Neural crest cell (in vitro differentiated cells): ENCODE results near the gene ABHD16A. TPM values are rescaled to one million over a fixed set of nuclear protein-coding genes. Genes with fewer than 3 reads are reported as not detected.

Source experiments
- DNase-seq: peaks from one replicate; pipeline ENCODE4 v3.0.0; 2021; ENCODE audit warnings: low read depth, mixed read lengths, low spot score
- H3K27ac Mint-ChIP-seq: one replicate; pipeline ENCODE4 v1.8.0; 2021; ENCODE audit warnings: mild to moderate bottlenecking, mixed read lengths; ENCODE audit not compliant: unreplicated experiment
- H3K27me3 Mint-ChIP-seq: 2 replicates; pipeline ENCODE4 v1.8.0; 2021; ENCODE audit warnings: low read depth, mild to moderate bottlenecking, mixed read lengths
- H3K36me3 Mint-ChIP-seq: 2 replicates; pipeline ENCODE4 v1.8.0; 2021; ENCODE audit warnings: low read depth, mild to moderate bottlenecking, mixed read lengths
- H3K4me1 Mint-ChIP-seq: 2 replicates; pipeline ENCODE4 v1.8.0; 2021; ENCODE audit warnings: mixed read lengths
- H3K4me3 Mint-ChIP-seq: one replicate; pipeline ENCODE4 v1.8.0; 2021; ENCODE audit warnings: mild to moderate bottlenecking, mixed read lengths
- H3K9me3 Mint-ChIP-seq: 2 replicates; pipeline ENCODE4 v1.8.0; 2021; ENCODE audit warnings: mixed read lengths
- CTCF ChIP-seq: fragments of 200-600 bp; sonication (generic); conservative IDR thresholded peaks from 2 replicates; pipeline ENCODE4 v1.5.0; 2021; ENCODE audit warnings: antibody characterized with exemption, mild to moderate bottlenecking
- total RNA-seq: library from RNA; stranded (reverse); gene quantifications from 2 replicates; pipeline ENCODE4 v1.2.1, GENCODE V29; 2021

The ABHD16A gene
- total RNA-seq, 1 donor from 2014 or later, result 73.6 TPM

DNA sequence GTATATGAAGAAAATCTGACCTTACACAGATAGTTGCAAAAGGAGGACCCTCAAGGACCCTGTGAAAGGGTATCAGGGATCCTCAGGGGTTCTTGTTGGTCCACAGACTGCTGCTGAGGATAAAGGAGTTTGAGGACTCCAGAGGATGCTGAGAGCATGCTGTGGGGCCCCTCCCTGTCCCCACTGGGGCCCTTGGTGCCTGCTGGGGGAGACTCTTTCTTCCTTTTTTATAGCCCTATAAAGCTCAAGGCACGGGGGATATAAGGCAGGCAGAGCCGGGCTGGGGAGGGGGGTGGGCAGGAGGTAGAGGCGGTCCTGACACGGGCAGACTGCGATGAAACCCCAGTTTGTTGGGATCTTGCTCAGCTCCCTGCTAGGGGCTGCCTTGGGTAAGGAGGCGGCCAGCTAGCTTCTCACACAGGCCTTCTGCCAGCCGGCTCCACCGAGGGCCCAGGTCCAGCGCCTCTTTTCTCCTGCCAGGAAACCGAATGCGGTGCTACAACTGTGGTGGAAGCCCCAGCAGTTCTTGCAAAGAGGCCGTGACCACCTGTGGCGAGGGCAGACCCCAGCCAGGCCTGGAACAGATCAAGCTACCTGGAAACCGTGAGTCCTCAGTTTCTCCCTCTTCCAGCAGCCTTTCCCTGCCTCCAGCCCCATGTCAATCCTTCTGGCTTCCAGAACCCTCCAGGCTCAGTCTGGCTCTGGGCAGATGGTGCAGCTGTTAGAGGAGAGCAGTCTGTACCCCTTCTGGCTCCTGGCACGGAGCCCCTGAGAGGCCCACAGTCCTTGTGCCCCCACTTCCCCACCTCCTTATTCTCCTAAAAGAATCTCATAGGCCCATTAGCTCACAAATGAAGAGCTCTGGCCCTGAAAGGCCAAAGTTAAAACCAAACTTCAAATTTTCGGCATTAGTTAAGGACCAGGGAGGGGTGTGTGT is 12.2 kb upstream of the ABHD16A start, which contains the start of gene LY6G6D:
Gene LY6G6D, plus strand, starts transcription at position 327 of the 937 bp plus-strand sequence. Its CDS starts 8 bp downstream, at position 335.
- Mint-ChIP-seq H3K4me3 (peak within 1 kb of the TSS; percentile 36), H3K27ac (peak within 1 kb of the TSS; percentile 96), H3K9me3 (no peaks in the 10 kb centered on the region), H3K4me1 (peaks cover 27% of the 10 kb centered on the region), H3K36me3 (no peaks in the 10 kb centered on the region), H3K27me3 (no peaks in the 10 kb centered on the region)
- DNase-seq, result no peak
- no peak for TF ChIP-seq CTCF

- Mint-ChIP-seq H3K4me3 (peak overlapping the region; percentile 36), H3K9me3 (no peaks in the 10 kb centered on the region)
- no peak for DNase-seq
Observed at GRCh38 chr6:31713991-31714684, 11.0 kb upstream of the ABHD16A start.

DNA sequence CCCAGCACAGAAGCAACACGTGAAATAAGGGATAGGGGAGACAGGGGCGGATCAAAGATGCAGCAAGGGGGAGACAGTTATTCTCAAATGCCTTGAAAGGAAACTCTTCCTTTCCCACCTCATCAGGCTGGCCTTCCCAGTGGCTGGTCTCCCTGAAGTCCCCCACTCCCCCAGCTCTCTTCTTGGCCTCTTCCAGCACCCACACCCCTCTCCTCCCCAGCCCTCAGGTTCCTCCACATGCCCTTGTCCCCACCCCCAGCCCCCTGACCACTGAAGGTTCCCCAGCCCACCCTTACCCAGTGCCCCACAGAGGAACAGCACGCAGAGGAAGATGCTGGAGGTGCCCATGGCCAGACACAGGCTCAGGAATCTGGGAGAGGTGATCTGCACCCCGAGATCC is 10.3 kb upstream of the ABHD16A start:
- Mint-ChIP-seq H3K27ac (peak overlapping the region; percentile 96), H3K36me3 (no peaks in the 10 kb centered on the region), H3K4me3 (no peak overlapping the region), H3K4me1 (peaks cover 27% of the 10 kb centered on the region), H3K9me3 (no peaks in the 10 kb centered on the region), H3K27me3 (no peaks in the 10 kb centered on the region)
- no peak for TF ChIP-seq CTCF
- no peak for DNase-seq

More at GRCh38 chr6:31713991-31714684, 11.0 kb upstream of the ABHD16A start:
- Mint-ChIP-seq H3K36me3 (no peaks in the 10 kb centered on the region), H3K4me1 (peaks cover 27% of the 10 kb centered on the region), H3K27ac (peak overlapping the region; percentile 96), H3K27me3 (no peaks in the 10 kb centered on the region)
- TF ChIP-seq CTCF, result no peak

GRCh38 chr6:31712296-31712695 is 9.2 kb upstream of the ABHD16A start:
- Mint-ChIP-seq H3K4me1 (peaks cover 27% of the 10 kb centered on the region), H3K4me3 (no peak overlapping the region), H3K9me3 (no peaks in the 10 kb centered on the region), H3K27ac (peak overlapping the region; percentile 90), H3K36me3 (no peaks in the 10 kb centered on the region), H3K27me3 (no peaks in the 10 kb centered on the region)
- no peak for DNase-seq
- TF ChIP-seq CTCF, result no peak

- Mint-ChIP-seq H3K4me3 (no peak overlapping the region), H3K36me3 (no peaks in the 10 kb centered on the region), H3K4me1 (peaks cover 27% of the 10 kb centered on the region), H3K9me3 (no peaks in the 10 kb centered on the region), H3K27me3 (no peaks in the 10 kb centered on the region), H3K27ac (no peak overlapping the region)
- no peak for TF ChIP-seq CTCF
- DNase-seq, result no peak
Observed at GRCh38 chr6:31711233-31711632, 8.1 kb upstream of the ABHD16A start.
